GM18505 (cell line): ENCODE data around the gene RAD51B.

ENCODE experiments used
- ATAC-seq: cut with Tn5 transposase; IDR thresholded peaks from one replicate; pipeline ENCODE4 v1.9.1; 2021; ENCODE audit not compliant: unreplicated experiment
- POLR2A ChIP-seq: IDR thresholded peaks from 4 replicates; pipeline ENCODE4 v1.6.1; 2011; ENCODE audit warnings: borderline replicate concordance; ENCODE audit not compliant: insufficient read depth, insufficient read length; ENCODE audit errors: extremely low read depth

RAD51B gene

GRCh38 chr14:68627050-68627867 is 807.7 kb downstream of the RAD51B start:
- TF ChIP-seq POLR2A, result no peak
- ATAC-seq, result no peak

- no peak for TF ChIP-seq POLR2A
- no peak for ATAC-seq
Observed at GRCh38 chr14:68627868-68628604, 808.5 kb downstream of the RAD51B start.

- TF ChIP-seq POLR2A, result no peak
- no peak for ATAC-seq
Observed at GRCh38 chr14:68628605-68629310, 809.2 kb downstream of the RAD51B start.

- no peak for TF ChIP-seq POLR2A
- no peak for ATAC-seq
Observed at GRCh38 chr14:68630081-68630571, 810.5 kb downstream of the RAD51B start.

- no peak for TF ChIP-seq POLR2A
- ATAC-seq, result no peak
Observed at GRCh38 chr14:68630611-68631393, 811.2 kb downstream of the RAD51B start.

- TF ChIP-seq POLR2A, result no peak
- no peak for ATAC-seq
Observed at GRCh38 chr14:68631394-68632053, 811.9 kb downstream of the RAD51B start.

GRCh38 chr14:68632054-68632895 is 812.7 kb downstream of the RAD51B start:
- no peak for TF ChIP-seq POLR2A
- ATAC-seq, result no peak

GRCh38 chr14:68633131-68633991 is 813.8 kb downstream of the RAD51B start:
- no peak for ATAC-seq
- no peak for TF ChIP-seq POLR2A

- TF ChIP-seq POLR2A, result no peak
- ATAC-seq, result no peak
Observed at GRCh38 chr14:68634332-68634731, 814.8 kb downstream of the RAD51B start.

- no peak for TF ChIP-seq POLR2A
- no peak for ATAC-seq
Observed at GRCh38 chr14:68634874-68635595, 815.5 kb downstream of the RAD51B start.

- ATAC-seq, result no peak
- TF ChIP-seq POLR2A, result no peak
Observed at GRCh38 chr14:68636597-68636996, 817.0 kb downstream of the RAD51B start.
